Stimulated activated CD4-positive, alpha-beta T cell treated with anti-CD3 and anti-CD28 coated beads, Interleukin-15, amount 100 ng/mL, for 24 hours (primary cell): ENCODE measurements around the gene TBC1D8.

ENCODE experiments used
- DNase-seq: peaks from one replicate; pipeline ENCODE4 v3.0.0-alpha.2; 2020

TBC1D8 gene

DNA sequence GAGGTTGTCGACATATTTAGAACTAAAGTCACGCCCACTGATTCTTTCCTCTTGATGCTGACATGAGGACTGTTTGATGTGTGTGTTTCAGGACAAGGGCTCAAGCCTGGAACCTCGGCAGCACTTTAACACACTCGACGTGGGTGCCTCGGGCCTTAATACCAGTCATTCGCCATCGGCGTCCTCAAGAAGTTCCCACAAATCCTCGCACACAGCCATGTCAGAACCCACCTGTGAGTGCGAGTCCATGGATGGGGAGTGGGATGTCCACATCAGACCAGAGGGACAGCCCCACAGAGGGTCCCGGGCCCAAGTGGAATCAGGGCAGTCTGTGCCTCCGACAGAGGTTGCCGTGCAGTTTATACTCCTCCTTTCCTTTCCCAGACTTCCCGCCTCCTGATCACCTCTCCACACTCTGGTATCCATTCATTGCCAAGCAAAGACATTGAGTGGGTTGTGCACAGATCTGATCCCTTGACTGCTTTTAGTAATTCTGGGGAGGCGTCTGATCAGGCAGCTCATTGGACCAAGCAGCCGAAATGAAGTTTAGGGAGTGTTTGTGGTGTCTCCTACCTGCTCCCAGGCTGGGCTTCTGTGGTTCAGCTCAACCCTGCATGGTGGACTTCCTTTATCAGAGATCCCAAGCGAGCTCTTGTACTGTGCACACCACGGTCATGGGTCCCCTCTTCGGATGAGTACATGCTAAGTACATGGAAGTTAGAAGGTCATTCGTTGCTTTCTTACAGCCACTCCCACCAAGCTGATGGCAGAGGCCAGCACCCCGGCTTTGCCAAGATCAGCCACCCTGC is 176.3 kb downstream of the TBC1D8 start:
- no peak for DNase-seq

DNA sequence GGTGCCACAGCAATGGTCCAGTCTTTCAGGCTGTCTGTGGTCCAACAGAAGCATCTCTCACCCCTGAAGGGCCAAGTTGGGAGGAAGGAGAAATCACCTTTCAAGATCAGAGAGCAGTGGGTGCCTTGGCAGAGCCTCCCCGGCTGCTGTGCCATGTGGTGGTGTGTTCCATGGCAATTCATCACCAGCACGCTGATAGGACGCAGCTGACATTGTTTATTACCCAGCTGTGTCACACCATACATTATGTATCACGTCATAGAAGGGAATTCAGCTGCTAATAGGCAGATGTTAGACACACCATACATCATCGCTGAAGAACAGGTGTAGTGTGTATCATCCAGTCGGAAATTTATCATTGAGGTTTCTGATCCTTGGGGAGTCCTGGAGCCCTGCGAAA is 178.7 kb downstream of the TBC1D8 start:
- DNase-seq, result no peak

DNA sequence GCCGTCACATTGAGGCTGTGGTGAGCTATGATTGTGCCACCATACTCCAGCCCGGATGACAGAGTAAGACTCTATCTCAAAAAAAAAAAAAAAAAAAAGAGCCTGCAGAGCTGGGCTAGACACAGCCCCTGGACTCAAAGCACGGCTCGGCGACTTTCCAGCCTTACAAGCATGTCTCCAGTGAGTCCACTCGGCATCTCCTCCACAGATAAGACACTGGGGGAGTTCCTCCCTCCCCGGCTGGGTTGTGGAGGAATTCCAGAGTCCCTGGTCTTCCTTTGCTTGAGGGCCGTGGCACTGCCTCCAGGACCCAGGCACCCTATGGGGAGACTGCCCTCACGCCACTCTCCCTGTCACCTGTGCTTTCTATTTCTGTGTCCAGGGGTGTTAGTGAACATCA is 180.0 kb downstream of the TBC1D8 start:
- DNase-seq, result no peak

DNA sequence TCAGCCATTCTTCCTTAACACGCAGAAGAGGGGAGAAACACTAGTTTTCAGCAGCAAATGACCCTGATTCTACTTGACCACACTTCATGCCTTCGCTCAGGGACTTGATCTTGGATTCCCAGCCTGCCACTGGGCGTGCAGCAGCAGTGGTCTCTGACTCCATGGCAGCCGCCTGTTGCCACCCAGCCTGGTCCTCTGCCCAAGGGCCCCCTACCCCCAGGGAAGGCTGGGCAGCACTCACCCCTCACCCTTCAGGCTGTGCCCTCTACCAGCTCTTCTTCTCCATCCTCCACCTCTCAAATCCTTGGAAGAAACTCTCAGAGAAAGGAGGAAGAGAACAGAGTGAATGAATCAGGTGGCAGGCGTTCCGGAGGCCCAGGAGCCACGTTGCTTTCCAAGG is 181.2 kb downstream of the TBC1D8 start:
- no peak for DNase-seq

- DNase-seq, result no peak
These were observed 182.7 kb downstream of the TBC1D8 start for GRCh38 chr2:100968146-100969145.

DNA sequence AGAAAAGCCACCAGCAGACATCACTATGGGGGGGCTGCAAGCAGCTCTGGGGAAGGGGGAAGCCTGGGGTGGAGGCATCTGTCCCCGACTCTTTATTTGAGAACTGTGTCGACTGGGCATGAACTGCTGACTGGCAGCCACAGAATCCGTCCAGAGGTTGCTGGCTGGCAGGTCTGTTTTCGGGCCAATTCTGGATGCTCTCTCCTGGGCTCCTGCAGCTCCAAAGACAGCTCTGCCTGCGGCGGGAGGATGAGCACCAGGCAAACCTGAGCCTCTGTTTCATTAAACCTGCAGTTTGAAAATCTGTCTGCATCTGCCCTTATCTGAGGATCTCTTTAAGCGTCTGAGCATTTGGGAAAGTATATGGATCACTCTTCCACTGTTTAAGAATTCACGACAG is 183.5 kb downstream of the TBC1D8 start:
- no peak for DNase-seq

DNA sequence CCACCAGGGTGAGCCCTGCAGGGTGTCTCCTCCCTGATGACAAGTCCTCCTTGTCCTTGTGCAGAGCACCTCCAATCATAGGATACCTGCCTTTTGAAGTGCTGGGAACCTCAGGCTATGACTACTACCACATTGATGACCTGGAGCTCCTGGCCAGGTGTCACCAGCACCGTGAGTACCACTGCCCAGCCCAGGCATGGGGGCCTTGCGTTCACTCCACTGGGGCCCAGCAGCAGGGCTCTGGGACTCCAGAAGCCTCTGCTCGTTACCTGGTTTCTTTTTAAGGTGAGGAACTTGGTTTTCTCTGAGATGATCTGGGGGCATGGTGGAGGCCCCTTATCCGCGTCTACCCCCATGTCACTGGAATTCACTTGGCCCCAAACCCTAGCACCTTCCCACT is 185.6 kb downstream of the TBC1D8 start:
- DNase-seq, result no peak

- DNase-seq, result no peak
These were observed 186.5 kb downstream of the TBC1D8 start for GRCh38 chr2:100964681-100965169.

DNA sequence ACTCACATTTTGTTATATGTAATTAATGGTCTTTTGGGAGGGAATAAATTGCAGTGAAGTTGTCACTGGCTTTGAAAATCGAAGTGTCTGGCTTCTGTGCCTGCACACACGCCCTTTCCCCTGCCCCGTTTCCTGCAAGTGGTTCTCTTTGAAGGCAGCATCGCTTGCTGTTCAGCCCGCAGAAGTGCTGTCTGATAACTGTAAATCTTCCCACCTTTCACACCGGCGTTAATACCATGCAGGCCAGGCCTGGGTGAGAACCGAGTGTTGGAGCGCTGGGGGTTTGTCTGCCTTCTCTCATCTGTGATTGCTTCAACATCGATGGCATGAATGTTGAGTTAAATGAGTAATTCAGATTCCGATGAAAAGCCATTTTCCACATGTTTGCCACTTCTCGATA is 187.0 kb downstream of the TBC1D8 start:
- no peak for DNase-seq

DNA sequence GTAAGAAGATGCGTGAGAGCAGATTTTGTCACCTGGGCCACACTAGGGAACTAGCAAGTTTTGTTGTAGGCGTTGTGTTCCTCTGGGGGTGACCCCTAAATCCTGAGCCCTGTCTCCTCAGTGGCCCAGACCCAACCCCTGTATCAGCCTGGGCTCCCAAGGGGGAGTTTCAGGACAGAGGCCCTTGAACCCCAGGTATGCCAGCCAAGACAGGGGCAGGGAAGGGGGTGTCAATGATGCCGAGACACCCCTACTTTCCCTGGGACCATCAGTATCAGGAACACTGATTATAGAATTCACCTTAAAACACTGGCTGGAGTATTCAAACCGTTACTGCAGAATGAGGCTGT is 188.2 kb downstream of the TBC1D8 start:
- DNase-seq, result no peak

DNA sequence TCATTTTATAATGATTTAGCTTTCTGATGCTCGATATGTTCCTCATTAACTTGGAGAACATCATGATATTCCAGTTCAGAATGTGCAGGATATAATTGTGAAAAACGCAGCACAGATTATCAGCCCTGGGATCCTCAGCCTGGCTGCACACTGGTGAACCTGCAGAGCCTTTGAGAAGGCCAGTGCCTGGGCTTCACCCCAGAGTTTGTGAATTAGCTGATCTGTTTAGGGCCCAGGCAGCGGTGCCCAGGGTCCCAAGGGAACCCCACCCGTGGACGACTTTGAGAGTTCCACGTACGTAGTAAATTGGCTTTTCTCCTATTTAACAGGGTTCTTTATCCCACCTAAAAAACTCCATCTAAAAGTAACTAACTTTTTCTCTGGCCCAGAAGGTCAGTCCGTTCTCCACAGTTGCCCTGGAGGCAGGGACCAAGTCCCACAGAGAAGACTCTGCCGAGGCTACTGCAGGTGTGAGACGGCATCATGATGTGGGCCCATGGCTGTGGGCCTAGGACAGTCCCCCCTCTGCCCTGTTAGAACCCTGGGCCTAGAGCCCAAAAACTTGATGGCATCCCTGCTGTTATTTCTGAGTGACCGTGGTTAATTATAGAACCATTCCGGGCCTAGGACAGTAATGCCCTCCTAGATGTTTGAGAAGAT is 188.7 kb downstream of the TBC1D8 start:
- DNase-seq, result no peak

DNA sequence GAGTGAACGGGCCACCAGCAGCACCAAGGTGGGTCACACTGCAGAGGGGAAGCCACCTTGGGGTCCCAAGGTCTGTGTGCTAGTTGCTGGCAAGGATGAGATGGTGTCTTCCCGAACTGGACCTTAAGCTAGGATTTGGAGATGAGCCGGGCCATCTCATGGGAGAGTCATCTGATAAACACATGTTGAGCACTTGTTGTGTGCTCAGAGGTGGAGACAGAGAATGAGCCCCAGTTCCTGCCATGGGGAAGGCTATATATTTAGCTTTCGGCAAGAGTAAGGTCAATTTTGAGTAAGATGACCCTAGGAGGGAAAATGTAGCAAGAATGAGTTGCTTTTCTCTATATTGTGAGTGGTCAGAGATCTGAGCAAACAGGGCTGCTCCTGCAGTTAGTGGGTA is 190.5 kb downstream of the TBC1D8 start:
- DNase-seq, result no peak

DNA sequence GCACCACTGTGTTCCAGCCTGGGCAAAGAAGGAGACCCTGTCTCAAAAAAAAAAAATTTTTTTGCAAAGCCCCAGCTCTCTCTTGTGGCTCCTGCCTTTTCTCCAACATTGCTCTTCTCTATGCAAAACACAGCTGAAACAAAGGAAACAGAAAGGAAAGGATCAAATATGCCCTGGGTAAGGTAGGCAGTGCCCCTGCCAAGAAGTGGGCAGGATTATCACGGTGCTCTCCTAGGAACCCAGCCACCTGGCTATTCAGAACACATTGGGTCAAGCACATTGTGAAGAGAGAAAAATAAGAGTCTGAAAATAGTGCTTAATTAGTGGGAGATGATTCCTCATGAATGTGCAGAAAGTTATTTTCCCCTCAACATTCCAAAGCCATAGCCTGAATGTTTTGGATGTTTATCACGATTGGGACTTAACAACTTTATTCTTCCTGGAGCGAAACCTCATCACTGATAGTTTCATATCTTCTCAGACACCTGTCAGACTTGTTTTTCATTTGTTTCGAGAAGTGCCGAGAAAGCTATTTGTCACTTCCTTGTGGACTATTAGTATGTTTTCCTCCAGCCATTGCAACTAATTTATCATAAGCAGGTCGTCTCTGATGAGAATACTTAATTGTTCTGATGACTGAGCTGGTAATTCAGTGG is 191.8 kb downstream of the TBC1D8 start:
- no peak for DNase-seq

- DNase-seq, result no peak
These were observed 193.1 kb downstream of the TBC1D8 start for GRCh38 chr2:100957996-100958653.
